Neural cell (in vitro differentiated cells): ENCODE results near the gene PLCL2.

Experiments used
- EP300 ChIP-seq: fragments of 450-650 bp; conservative IDR thresholded peaks from 2 replicates; pipeline ENCODE4 v1.6.1; 2014; ENCODE audit warnings: antibody characterized with exemption, mild to moderate bottlenecking, moderate library complexity; ENCODE audit not compliant: poor library complexity, severe bottlenecking
- EZH2 ChIP-seq: fragments of 200-600, 300-800 bp; shearing (Covaris generic), sonication (generic); IDR thresholded peaks from 2 replicates; pipeline ENCODE4 v1.6.1; 2014; ENCODE audit warnings: antibody characterized with exemption, low read length, borderline replicate concordance, mild to moderate bottlenecking; ENCODE audit not compliant: insufficient read depth, poor library complexity, severe bottlenecking
- MXI1 ChIP-seq: fragments of 450-650 bp; conservative IDR thresholded peaks from 2 replicates; pipeline ENCODE4 v1.6.1; 2014; ENCODE audit warnings: antibody characterized with exemption, mild to moderate bottlenecking; ENCODE audit not compliant: poor library complexity, severe bottlenecking
- POLR2AphosphoS5 ChIP-seq: IDR thresholded peaks from 2 replicates; pipeline ENCODE4 v1.6.1; 2012
- RAD21 ChIP-seq: fragments of 450-650 bp; conservative IDR thresholded peaks from 2 replicates; pipeline ENCODE4 v1.6.1; 2014; ENCODE audit warnings: antibody characterized with exemption, mild to moderate bottlenecking, moderate library complexity
- TAF1 ChIP-seq: IDR thresholded peaks from 2 replicates; pipeline ENCODE4 v1.6.1; 2012; ENCODE audit warnings: low read depth
- TF ChIP-seq, protein P1 (sequence below): fragments of 450-650 bp; IDR thresholded peaks from 2 replicates; pipeline ENCODE4 v1.5.1; 2014; ENCODE audit warnings: antibody characterized with exemption, mild to moderate bottlenecking, moderate library complexity; ENCODE audit not compliant: poor library complexity, severe bottlenecking
- TF ChIP-seq, protein P2 (sequence below): IDR thresholded peaks from 2 replicates; pipeline ENCODE4 v1.6.1; 2012; ENCODE audit warnings: borderline replicate concordance

DNA sequence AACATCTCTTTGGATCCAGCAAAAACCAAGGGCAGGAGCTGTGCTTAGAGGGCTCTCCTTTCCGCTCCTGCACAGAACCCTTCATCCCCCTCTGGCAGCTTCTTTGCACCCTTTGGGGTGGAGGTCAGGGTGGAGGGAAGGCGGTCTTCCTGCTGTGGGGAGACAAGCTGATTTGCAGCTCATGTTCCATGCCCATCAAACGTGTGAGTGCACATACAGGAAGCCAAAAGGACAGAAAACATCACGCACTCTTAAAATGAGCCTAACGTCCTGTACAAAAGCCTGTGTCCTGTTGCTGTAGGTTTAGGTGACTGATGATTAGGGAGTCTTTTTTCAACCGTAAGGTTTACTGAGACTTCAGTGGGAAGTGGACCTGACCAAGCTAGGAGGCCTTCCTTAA, 195.2 kb downstream of the PLCL2 start:
- TF ChIP-seq RAD21 = no peak
- TF ChIP-seq, protein P1, sequence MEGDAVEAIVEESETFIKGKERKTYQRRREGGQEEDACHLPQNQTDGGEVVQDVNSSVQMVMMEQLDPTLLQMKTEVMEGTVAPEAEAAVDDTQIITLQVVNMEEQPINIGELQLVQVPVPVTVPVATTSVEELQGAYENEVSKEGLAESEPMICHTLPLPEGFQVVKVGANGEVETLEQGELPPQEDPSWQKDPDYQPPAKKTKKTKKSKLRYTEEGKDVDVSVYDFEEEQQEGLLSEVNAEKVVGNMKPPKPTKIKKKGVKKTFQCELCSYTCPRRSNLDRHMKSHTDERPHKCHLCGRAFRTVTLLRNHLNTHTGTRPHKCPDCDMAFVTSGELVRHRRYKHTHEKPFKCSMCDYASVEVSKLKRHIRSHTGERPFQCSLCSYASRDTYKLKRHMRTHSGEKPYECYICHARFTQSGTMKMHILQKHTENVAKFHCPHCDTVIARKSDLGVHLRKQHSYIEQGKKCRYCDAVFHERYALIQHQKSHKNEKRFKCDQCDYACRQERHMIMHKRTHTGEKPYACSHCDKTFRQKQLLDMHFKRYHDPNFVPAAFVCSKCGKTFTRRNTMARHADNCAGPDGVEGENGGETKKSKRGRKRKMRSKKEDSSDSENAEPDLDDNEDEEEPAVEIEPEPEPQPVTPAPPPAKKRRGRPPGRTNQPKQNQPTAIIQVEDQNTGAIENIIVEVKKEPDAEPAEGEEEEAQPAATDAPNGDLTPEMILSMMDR = no peak
- no peak for TF ChIP-seq EP300
- no peak for TF ChIP-seq POLR2AphosphoS5
- no peak for TF ChIP-seq TAF1
- no peak for TF ChIP-seq EZH2
- TF ChIP-seq MXI1 = no peak
- TF ChIP-seq, protein P2, sequence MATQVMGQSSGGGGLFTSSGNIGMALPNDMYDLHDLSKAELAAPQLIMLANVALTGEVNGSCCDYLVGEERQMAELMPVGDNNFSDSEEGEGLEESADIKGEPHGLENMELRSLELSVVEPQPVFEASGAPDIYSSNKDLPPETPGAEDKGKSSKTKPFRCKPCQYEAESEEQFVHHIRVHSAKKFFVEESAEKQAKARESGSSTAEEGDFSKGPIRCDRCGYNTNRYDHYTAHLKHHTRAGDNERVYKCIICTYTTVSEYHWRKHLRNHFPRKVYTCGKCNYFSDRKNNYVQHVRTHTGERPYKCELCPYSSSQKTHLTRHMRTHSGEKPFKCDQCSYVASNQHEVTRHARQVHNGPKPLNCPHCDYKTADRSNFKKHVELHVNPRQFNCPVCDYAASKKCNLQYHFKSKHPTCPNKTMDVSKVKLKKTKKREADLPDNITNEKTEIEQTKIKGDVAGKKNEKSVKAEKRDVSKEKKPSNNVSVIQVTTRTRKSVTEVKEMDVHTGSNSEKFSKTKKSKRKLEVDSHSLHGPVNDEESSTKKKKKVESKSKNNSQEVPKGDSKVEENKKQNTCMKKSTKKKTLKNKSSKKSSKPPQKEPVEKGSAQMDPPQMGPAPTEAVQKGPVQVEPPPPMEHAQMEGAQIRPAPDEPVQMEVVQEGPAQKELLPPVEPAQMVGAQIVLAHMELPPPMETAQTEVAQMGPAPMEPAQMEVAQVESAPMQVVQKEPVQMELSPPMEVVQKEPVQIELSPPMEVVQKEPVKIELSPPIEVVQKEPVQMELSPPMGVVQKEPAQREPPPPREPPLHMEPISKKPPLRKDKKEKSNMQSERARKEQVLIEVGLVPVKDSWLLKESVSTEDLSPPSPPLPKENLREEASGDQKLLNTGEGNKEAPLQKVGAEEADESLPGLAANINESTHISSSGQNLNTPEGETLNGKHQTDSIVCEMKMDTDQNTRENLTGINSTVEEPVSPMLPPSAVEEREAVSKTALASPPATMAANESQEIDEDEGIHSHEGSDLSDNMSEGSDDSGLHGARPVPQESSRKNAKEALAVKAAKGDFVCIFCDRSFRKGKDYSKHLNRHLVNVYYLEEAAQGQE = no peak
